GM21526 (cell line): Measurements from ENCODE around the gene DDX39A.
"Not testable (repeated sequence)": the region's sequence is repeated elsewhere in the genome, so short reads cannot be mapped to it uniquely, and the experiment has no call there.

Experiments used
- ATAC-seq: cut with Tn5 transposase; IDR thresholded peaks from one replicate; pipeline ENCODE4 v1.9.1; 2021; ENCODE audit warnings: moderate library complexity; ENCODE audit not compliant: unreplicated experiment, low FRiP score

DDX39A gene

DNA sequence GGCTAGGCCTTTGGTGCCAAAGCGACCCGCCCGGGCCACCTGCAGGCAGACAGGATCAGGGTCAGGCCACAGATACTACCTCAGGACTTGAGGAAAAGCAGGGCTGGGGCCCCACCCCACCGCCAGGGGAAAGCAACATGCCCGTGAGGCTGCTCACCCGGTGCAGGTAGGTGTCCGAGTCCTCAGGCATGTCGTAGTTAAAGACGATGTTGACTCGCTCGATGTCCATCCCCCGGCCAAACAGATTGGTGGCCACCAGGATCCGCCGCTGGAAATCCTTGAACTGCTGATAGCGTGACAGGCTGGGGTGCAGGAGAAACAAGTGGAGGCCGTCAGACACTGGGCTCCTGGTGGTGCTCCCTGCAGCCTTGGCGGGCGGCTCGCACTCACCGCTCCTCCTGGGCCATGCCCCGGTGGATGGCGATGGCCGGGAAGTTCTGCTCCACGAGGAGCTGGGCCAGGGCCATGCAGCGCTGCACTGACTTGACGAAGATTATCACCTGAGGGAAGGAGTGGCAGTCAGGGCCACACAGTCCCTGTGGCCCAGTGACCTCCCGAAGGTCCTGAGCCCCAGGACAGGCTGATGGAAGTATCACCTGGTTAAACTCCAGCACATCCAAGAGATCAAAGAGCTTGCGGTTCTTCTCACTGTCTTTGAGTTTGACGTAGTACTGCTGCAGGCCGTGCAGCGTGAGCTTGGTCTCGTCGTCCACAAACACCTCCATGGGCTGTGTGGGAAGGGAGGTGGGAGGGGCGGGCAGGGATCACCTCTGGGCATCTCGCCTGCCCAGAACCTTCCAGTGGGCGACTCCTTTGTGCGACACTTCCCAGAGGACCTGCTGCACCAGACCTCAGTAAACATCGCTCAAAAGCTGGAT lies 9.8 kb downstream of the DDX39A start:
- ATAC-seq = no peak

- ATAC-seq = no peak
Observed at GRCh38 chr19:14408491-14409145, 10.5 kb downstream of the DDX39A start.

GRCh38 chr19:14407605-14408484 lies 11.3 kb downstream of the DDX39A start:
- ATAC-seq = no peak

- no peak for ATAC-seq
Observed at GRCh38 chr19:14406645-14407401, 12.3 kb downstream of the DDX39A start.

- ATAC-seq = peak; percentile 53
Observed at GRCh38 chr19:14405758-14406644, 13.1 kb downstream of the DDX39A start.

DNA sequence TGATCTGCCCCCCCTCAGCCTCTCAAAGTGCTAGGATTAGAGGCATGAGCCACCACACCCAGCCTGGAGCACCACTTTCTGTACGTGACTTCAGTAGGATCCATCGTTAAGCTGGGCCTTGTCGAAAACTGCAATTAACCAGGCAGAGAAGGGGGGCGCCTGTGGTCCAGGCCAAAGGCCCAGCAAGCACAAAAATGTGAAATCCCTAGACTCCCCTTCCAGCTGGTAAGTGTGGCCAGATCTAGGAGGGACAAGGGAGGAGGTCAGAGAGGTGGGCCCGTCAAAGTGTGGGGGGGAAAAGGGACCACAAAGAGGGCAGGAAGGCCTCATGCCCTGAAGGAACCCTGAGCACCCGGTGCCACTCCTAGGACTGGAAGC lies 13.8 kb downstream of the DDX39A start:
- ATAC-seq = peak; percentile 3

GRCh38 chr19:14404312-14404711 lies 14.8 kb downstream of the DDX39A start:
- ATAC-seq = no peak

- ATAC-seq = not testable (repeated sequence)
Observed at GRCh38 chr19:14403145-14403930, 15.8 kb downstream of the DDX39A start.

DNA sequence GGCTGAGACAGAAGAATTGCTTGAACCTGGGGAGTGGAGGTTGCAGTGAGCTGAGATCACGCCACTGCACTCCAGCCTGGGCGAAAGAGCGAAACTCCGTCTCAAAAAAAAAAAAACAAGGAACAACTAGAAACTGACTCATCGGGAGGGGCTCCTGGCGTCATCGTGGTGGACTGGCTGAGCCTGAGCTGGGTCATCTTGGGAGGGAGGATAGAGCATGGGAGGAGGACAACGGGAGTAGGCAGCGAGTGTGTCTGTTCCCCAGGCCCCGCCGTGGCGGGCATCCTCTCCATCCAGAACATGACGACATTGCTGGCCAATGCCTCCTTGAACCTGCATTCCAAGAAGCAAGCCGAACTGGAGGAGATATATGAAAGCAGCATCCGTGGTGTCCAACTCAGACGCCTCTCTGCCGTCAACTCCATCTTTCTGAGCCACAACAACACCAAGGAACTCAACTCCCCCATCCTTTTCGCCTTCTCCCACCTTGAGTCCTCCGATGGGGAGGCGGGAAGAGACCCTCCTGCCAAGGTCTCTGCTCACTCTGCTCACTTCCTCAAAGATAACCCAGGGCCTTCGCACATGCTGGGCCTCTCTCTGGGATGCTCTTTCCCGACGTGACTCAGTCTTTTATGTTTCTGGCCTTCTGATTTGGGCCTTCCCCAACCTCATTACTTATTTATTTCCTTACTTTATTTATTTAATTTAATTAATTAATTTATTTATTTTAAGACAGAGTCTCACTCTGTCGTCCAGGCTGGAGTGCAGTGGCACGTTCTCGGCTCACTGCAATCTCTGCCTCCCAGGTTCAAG lies 16.6 kb downstream of the DDX39A start:
- no peak for ATAC-seq

GRCh38 chr19:14401468-14402195 lies 17.5 kb downstream of the DDX39A start:
- ATAC-seq = no peak

GRCh38 chr19:14400951-14401431 lies 18.1 kb downstream of the DDX39A start:
- no peak for ATAC-seq

GRCh38 chr19:14397168-14397567 lies 22.0 kb downstream of the DDX39A start:
- ATAC-seq = not testable (repeated sequence)

DNA sequence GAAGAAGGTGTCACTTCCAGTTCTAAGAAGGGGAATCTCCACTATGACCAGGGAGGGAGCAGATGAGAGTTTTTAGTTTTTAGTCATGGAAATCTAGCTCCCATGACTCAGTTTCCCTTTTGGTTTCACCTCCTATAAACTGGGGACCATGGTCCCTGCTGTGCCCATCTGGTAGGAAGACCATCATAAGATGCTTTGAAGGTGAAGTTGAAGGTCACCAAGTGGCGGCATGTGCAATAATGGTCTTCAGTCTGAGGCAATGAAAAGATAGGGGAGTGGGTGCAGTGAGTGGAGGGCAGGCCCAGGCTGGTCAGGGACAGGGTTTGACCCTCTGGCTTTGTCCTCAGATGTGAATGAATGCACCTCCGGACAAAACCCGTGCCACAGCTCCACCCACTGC lies 22.4 kb downstream of the DDX39A start:
- not testable (repeated sequence) for ATAC-seq

DNA sequence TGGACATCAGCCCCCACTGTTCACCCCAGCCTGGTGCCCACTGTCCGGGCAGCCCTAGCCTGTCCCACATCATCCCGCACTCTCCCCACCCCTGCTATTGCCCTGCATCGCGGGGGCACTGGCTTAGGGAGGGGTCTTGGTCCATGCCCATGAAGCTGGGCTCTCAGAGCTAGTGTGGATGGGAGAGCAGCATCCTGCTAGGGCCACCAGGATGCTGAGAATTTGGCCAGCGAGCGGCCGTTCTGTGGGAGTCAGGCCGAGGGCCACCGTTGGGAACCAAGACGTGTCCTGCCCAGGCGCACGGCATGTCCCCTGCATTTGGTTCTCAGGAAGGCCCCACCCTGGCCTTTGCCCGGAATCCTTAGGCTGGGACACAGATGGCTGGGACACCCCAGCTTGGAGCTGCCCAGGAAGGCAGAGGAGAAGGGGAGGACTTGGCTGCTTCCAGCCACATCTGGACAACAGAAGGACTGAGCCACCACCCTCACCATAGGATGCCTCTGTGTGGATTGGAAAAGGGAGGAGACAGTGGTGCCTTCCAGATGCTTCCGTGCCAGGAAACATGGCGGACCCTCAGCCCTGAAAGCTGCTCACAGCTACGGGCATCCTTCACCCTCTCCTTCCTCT lies 23.3 kb downstream of the DDX39A start:
- ATAC-seq = no peak

DNA sequence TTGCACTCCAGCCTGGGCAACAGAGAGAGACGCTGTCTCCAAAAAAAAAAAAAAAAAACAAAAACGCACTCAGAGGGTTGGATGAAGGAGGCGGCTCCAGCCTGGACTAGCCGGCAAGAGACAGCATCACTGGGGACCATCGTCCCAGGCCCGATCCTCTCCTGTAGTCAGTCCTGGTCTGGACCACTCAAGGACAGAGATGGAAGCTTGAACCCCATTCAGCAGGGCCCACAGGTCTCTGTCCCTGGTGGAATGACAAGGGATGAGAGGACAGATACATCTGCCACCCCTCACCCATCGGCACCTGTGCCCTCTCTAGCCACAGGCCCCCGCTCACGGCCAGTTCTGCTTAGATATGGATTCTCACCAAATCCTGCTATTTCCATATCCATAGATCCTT lies 23.9 kb downstream of the DDX39A start:
- ATAC-seq = no peak

DNA sequence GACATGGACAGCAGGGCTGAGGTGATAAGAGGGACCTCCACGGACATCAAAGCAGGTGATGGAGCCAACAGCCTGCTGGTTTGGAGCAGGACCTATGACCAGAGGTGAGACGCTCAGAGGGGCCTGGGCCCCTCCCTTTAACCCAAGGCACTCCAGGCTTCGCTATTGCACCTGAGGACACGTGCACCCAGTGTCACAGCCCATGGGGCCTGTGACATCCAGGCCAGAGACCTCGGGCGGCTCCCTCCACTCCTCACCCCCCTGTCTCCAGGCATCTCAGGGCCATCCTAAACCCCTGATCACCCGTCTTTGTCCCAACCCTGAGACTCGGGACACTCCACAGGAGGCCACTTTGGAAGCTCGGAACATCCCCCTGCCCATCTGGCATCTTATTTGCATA lies 25.0 kb downstream of the DDX39A start:
- ATAC-seq = no peak
